ENCODE measurements around the gene CDH20.

DNA sequence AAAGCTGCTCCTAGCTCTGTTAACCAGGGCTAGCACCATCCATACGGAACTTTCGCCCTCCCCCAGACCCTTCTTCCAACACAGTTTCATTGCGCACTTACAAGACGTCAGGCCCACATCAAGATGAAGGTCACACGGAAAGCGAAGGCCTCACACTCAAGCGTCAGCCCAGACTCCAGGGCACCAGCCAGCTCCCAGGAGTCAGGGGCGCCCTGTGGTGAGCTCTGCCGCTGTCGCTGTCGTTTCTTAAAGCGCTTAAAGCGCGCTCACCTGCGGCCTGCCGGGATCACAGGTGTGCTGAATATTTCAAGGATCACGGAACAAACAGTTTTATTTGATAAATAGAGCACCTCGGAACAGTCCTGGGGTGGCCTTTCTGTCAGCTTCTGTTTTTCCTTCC lies 163.1 kb downstream of the CDH20 start:
- TF ChIP-seq POLR2A (IDR thresholded peaks at IDR 0.05; ENCODE audit: low read depth, low read length) = no peak
- no peak for TF ChIP-seq RAD21 (IDR thresholded peaks at IDR 0.05; ENCODE audit: low read length)
- TF ChIP-seq NFE2L2 (IDR thresholded peaks at IDR 0.05; ENCODE audit: low read depth, low read length) = no peak
- TF ChIP-seq, protein P1, sequence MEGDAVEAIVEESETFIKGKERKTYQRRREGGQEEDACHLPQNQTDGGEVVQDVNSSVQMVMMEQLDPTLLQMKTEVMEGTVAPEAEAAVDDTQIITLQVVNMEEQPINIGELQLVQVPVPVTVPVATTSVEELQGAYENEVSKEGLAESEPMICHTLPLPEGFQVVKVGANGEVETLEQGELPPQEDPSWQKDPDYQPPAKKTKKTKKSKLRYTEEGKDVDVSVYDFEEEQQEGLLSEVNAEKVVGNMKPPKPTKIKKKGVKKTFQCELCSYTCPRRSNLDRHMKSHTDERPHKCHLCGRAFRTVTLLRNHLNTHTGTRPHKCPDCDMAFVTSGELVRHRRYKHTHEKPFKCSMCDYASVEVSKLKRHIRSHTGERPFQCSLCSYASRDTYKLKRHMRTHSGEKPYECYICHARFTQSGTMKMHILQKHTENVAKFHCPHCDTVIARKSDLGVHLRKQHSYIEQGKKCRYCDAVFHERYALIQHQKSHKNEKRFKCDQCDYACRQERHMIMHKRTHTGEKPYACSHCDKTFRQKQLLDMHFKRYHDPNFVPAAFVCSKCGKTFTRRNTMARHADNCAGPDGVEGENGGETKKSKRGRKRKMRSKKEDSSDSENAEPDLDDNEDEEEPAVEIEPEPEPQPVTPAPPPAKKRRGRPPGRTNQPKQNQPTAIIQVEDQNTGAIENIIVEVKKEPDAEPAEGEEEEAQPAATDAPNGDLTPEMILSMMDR (conservative IDR thresholded peaks at IDR 0.05; ENCODE audit: low read depth, low read length) = no peak
- no peak for TF ChIP-seq FOS (IDR thresholded peaks at IDR 0.05; ENCODE audit: low read depth, low read length)
- TF ChIP-seq, protein P2, sequence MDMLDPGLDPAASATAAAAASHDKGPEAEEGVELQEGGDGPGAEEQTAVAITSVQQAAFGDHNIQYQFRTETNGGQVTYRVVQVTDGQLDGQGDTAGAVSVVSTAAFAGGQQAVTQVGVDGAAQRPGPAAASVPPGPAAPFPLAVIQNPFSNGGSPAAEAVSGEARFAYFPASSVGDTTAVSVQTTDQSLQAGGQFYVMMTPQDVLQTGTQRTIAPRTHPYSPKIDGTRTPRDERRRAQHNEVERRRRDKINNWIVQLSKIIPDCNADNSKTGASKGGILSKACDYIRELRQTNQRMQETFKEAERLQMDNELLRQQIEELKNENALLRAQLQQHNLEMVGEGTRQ (IDR thresholded peaks at IDR 0.05; ENCODE audit: low read depth, low read length) = no peak
- no peak for TF ChIP-seq SMC3 (IDR thresholded peaks at IDR 0.05; ENCODE audit: low read depth, low read length)
- TF ChIP-seq RFX5 (IDR thresholded peaks at IDR 0.05; ENCODE audit: low read depth, low read length) = no peak
- no peak for TF ChIP-seq BHLHE40 (IDR thresholded peaks at IDR 0.05; ENCODE audit: low read depth, low read length)
- TF ChIP-seq, protein P3, sequence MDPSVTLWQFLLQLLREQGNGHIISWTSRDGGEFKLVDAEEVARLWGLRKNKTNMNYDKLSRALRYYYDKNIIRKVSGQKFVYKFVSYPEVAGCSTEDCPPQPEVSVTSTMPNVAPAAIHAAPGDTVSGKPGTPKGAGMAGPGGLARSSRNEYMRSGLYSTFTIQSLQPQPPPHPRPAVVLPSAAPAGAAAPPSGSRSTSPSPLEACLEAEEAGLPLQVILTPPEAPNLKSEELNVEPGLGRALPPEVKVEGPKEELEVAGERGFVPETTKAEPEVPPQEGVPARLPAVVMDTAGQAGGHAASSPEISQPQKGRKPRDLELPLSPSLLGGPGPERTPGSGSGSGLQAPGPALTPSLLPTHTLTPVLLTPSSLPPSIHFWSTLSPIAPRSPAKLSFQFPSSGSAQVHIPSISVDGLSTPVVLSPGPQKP (IDR thresholded peaks at IDR 0.05; ENCODE audit: borderline replicate concordance, low read depth, low read length) = no peak
- no peak for TF ChIP-seq MAZ (IDR thresholded peaks at IDR 0.05; ENCODE audit: borderline replicate concordance, low read depth, low read length)
- no peak for TF ChIP-seq CEBPB (IDR thresholded peaks at IDR 0.05; ENCODE audit: low read depth, low read length)
- TF ChIP-seq MAFK (IDR thresholded peaks at IDR 0.05; ENCODE audit: low read depth, low read length) = no peak
- no peak for TF ChIP-seq CHD1 (IDR thresholded peaks at IDR 0.05; ENCODE audit: low read depth, low read length)
